BLaER1 (cell line): ENCODE data around the gene COL27A1.

ENCODE experiments used
- H3K27ac ChIP-seq: shearing (Covaris generic); formaldehyde crosslinking; 2 replicates; pipeline ENCODE4 v1.8.1; 2022
- H3K27me3 ChIP-seq: shearing (Covaris generic); formaldehyde crosslinking; 2 replicates; pipeline ENCODE4 v1.8.1; 2022
- H3K36me3 ChIP-seq: shearing (Covaris generic); formaldehyde crosslinking; 2 replicates; pipeline ENCODE4 v1.8.1; 2022
- H3K4me1 ChIP-seq: shearing (Covaris generic); formaldehyde crosslinking; 2 replicates; pipeline ENCODE4 v1.8.1; 2022
- H3K4me2 ChIP-seq: shearing (Covaris generic); formaldehyde crosslinking; 2 replicates; pipeline ENCODE4 v1.8.1; 2022
- H3K4me3 ChIP-seq: shearing (Covaris generic); formaldehyde crosslinking; 2 replicates; pipeline ENCODE4 v1.8.1; 2022
- H3K9ac ChIP-seq: shearing (Covaris generic); formaldehyde crosslinking; 2 replicates; pipeline ENCODE4 v1.8.1; 2022
- H3K9me3 ChIP-seq: shearing (Covaris generic); formaldehyde crosslinking; 2 replicates; pipeline ENCODE4 v1.8.1; 2022
- H4K20me1 ChIP-seq: shearing (Covaris generic); formaldehyde crosslinking; 2 replicates; pipeline ENCODE4 v1.8.1; 2022
- Cebpa-rat ChIP-seq: shearing (Covaris generic); IDR thresholded peaks from 2 replicates; pipeline ENCODE4 v1.8.1; 2022

The COL27A1 gene

GRCh38 chr9:114131808-114132549, 23.4 kb upstream of the COL27A1 start:
- TF ChIP-seq Cebpa-rat, result no peak
- Histone ChIP-seq H3K4me2 (peak overlapping the region; percentile 51), H3K27ac (peak overlapping the region; percentile 59; the same call in 1 of the 2 replicates), H3K9ac (no peak overlapping the region; the same call in 1 of the 2 replicates), H4K20me1 (no peaks in the 10 kb centered on the region), H3K36me3 (no peaks in the 10 kb centered on the region), H3K4me1 (peaks cover 33% of the 10 kb centered on the region), H3K4me3 (no peak overlapping the region), H3K9me3 (peaks cover 11% of the 10 kb centered on the region), H3K27me3 (no peaks in the 10 kb centered on the region)

DNA sequence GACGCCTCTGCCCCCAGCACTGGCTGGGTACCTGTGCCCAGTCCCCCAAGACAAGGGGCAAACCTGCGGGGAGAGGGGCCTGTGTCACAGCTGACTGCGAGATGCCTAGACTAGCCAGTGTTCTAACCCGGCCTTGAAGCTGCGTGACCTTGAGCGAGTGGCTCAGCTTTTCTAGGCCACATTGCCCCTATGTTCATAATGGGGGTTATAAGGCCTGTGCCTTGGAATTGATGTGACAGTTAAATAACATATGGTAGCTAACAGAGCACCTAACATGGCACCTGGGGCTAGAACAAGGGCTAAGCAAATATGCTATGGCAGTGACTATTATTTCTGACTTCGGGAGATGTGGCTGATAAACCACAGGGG, 22.8 kb upstream of the COL27A1 start:
- Histone ChIP-seq H3K27ac (peak overlapping the region; percentile 59; the same call in 1 of the 2 replicates), H3K36me3 (no peaks in the 10 kb centered on the region), H3K9ac (no peak overlapping the region; the same call in 1 of the 2 replicates), H3K4me1 (peaks cover 33% of the 10 kb centered on the region), H4K20me1 (no peaks in the 10 kb centered on the region), H3K4me2 (peak overlapping the region; percentile 51), H3K27me3 (no peaks in the 10 kb centered on the region), H3K4me3 (no peak overlapping the region), H3K9me3 (peaks cover 6% of the 10 kb centered on the region)
- TF ChIP-seq Cebpa-rat, result no peak

GRCh38 chr9:114134827-114135396, 20.4 kb upstream of the COL27A1 start:
- no peaks in the 10 kb centered on the region for H3K9me3 ChIP-seq
- H3K4me3 ChIP-seq, result no peak overlapping the region
- no peaks in the 10 kb centered on the region for H4K20me1 ChIP-seq
- no peak overlapping the region for H3K9ac ChIP-seq
- H3K27ac ChIP-seq, result no peak overlapping the region
- no peak overlapping the region for H3K4me2 ChIP-seq
- peaks cover 40% of the 10 kb centered on the region for H3K4me1 ChIP-seq
- no peaks in the 10 kb centered on the region for H3K36me3 ChIP-seq
- TF ChIP-seq Cebpa-rat, result no peak
- no peaks in the 10 kb centered on the region for H3K27me3 ChIP-seq

DNA sequence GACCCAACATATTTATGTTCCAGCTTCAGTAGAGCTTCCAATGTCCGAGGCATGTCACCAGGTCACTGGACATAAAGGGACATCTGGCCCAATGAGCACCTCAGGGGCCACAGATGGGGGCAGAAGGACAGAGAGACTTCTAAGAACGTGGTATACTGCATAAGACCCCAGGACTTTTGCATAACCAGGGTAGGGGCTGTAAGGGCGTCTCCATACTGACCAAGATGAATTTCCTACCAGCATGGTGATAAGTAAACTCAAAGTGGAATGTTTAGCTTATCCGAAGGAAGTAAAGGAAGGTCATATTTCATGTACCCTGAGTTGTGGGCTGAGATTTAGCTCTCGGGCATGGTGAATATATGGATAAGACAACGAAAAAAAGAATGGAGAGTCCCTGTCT, 17.5 kb upstream of the COL27A1 start:
- no peaks in the 10 kb centered on the region for H3K27me3 ChIP-seq
- H3K9ac ChIP-seq, result no peak overlapping the region
- peaks cover 23% of the 10 kb centered on the region for H3K4me1 ChIP-seq
- TF ChIP-seq Cebpa-rat, result no peak
- H4K20me1 ChIP-seq, result no peaks in the 10 kb centered on the region
- H3K4me3 ChIP-seq, result no peak overlapping the region
- no peak overlapping the region for H3K4me2 ChIP-seq
- no peaks in the 10 kb centered on the region for H3K9me3 ChIP-seq
- no peak overlapping the region for H3K27ac ChIP-seq
- H3K36me3 ChIP-seq, result no peaks in the 10 kb centered on the region

DNA sequence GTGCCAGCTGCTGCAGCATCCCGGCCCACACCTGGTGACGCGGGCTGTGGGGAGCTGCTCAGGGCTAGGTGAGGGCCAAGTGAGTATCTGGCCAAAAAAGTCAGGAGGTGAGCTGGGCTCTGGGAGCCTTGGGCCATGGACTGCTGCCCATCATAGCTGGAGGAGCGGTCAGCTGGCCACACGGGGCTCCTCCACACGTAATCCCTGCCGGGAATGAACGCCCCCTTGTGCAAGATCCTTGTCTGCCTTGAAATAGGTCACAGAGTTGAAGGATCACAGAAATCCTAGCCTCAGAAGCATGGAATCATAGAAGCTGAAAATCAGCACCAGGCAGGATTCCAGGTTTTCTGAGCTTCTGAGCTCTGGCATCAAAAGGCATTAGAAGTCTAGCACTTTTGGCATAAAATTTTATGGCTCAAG, 16.8 kb upstream of the COL27A1 start:
- H3K9me3 ChIP-seq, result no peaks in the 10 kb centered on the region
- H3K27me3 ChIP-seq, result no peaks in the 10 kb centered on the region
- H4K20me1 ChIP-seq, result no peaks in the 10 kb centered on the region
- no peak overlapping the region for H3K9ac ChIP-seq
- no peak overlapping the region for H3K4me2 ChIP-seq
- H3K4me3 ChIP-seq, result no peak overlapping the region
- no peak overlapping the region for H3K27ac ChIP-seq
- no peaks in the 10 kb centered on the region for H3K36me3 ChIP-seq
- no peak for TF ChIP-seq Cebpa-rat
- peaks cover 15% of the 10 kb centered on the region for H3K4me1 ChIP-seq

DNA sequence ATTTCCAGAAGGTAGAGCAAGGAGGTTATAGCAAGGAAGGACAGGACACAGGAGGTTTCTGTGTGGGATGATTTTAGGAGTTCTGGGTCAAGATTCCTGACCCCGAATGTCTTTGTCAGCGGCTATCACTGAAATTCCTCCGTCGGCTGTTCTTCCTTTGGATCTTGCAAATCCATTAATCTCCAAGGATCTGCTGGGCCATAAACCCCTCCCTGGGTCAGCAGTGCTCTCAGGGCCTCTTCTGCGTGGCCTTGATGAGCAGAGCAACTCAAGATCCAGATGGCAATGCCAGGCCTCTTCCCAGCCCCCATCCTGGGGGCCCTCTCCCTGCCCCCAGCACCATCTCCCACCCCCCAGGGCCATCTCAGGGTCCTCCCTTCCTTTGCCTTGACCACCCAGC, 16.3 kb upstream of the COL27A1 start:
- Histone ChIP-seq H3K4me3 (no peak overlapping the region), H3K9me3 (no peaks in the 10 kb centered on the region), H3K27me3 (no peaks in the 10 kb centered on the region), H3K27ac (no peak overlapping the region), H4K20me1 (no peaks in the 10 kb centered on the region), H3K4me1 (peaks cover 10% of the 10 kb centered on the region), H3K36me3 (no peaks in the 10 kb centered on the region), H3K9ac (no peak overlapping the region), H3K4me2 (0 out of 2 replicates have a peak overlapping the region, but pooled peaks have one; percentile 6)
- TF ChIP-seq Cebpa-rat, result no peak

- no peak for TF ChIP-seq Cebpa-rat
- Histone ChIP-seq H3K4me2 (no peak overlapping the region), H3K4me1 (peaks cover 7% of the 10 kb centered on the region), H3K4me3 (no peak overlapping the region), H3K9me3 (no peaks in the 10 kb centered on the region), H3K27me3 (no peaks in the 10 kb centered on the region), H3K9ac (no peak overlapping the region), H3K36me3 (no peaks in the 10 kb centered on the region), H3K27ac (no peak overlapping the region), H4K20me1 (no peaks in the 10 kb centered on the region)
Observed at GRCh38 chr9:114140401-114140800, 14.9 kb upstream of the COL27A1 start.

DNA sequence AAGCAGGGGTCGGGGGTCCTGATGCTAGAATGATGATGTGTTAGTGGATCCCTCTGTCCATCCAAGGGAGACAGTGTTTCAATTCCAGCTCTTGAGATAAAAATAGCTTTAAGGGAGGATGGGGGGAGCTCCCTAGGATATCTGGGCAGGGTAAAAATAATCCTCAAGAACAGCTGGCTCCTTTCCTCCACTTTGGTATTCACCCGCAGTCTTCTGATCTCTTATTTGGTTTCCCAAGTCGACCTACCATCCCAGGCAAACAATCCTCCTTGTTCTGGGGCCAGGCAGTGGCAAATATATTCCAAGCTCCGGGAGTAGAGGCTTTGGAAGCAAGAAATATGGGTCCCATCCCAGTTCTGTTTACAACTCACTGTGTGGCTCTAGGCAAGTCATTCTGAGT, 14.5 kb upstream of the COL27A1 start:
- Histone ChIP-seq H3K9ac (no peak overlapping the region), H3K4me3 (no peak overlapping the region), H3K4me2 (no peak overlapping the region), H3K4me1 (peaks cover 7% of the 10 kb centered on the region), H3K27me3 (no peaks in the 10 kb centered on the region), H3K9me3 (no peaks in the 10 kb centered on the region), H3K27ac (no peak overlapping the region), H4K20me1 (no peaks in the 10 kb centered on the region), H3K36me3 (no peaks in the 10 kb centered on the region)
- TF ChIP-seq Cebpa-rat, result no peak

GRCh38 chr9:114141553-114142402, 13.6 kb upstream of the COL27A1 start:
- Histone ChIP-seq H3K36me3 (no peaks in the 10 kb centered on the region), H4K20me1 (no peaks in the 10 kb centered on the region), H3K9ac (no peak overlapping the region), H3K4me2 (no peak overlapping the region), H3K4me1 (peaks cover 7% of the 10 kb centered on the region), H3K27me3 (no peaks in the 10 kb centered on the region), H3K4me3 (no peak overlapping the region), H3K27ac (no peak overlapping the region), H3K9me3 (no peaks in the 10 kb centered on the region)
- no peak for TF ChIP-seq Cebpa-rat

- Histone ChIP-seq H3K9ac (no peak overlapping the region), H3K4me3 (no peak overlapping the region), H3K27ac (no peak overlapping the region), H3K4me1 (peaks cover 7% of the 10 kb centered on the region), H3K9me3 (no peaks in the 10 kb centered on the region), H3K4me2 (no peak overlapping the region), H3K36me3 (no peaks in the 10 kb centered on the region), H3K27me3 (no peaks in the 10 kb centered on the region), H4K20me1 (no peaks in the 10 kb centered on the region)
- no peak for TF ChIP-seq Cebpa-rat
Observed at GRCh38 chr9:114143234-114143633, 12.1 kb upstream of the COL27A1 start.
